GM18870 (cell line): ENCODE results near the gene SLC16A6.
"Not testable (repeated sequence)": the region's sequence is repeated elsewhere in the genome, so short reads cannot be mapped to it uniquely, and the experiment has no call there.

ENCODE experiments used
- ATAC-seq: cut with Tn5 transposase; IDR thresholded peaks from one replicate; pipeline ENCODE4 v1.9.1; 2021; ENCODE audit warnings: moderate library complexity; ENCODE audit not compliant: unreplicated experiment

Gene SLC16A6

GRCh38 chr17:68314916-68315535, 24.1 kb upstream of the SLC16A6 start:
- ATAC-seq: no peak

- no peak for ATAC-seq
These were observed 19.2 kb upstream of the SLC16A6 start for GRCh38 chr17:68310152-68310551.

DNA sequence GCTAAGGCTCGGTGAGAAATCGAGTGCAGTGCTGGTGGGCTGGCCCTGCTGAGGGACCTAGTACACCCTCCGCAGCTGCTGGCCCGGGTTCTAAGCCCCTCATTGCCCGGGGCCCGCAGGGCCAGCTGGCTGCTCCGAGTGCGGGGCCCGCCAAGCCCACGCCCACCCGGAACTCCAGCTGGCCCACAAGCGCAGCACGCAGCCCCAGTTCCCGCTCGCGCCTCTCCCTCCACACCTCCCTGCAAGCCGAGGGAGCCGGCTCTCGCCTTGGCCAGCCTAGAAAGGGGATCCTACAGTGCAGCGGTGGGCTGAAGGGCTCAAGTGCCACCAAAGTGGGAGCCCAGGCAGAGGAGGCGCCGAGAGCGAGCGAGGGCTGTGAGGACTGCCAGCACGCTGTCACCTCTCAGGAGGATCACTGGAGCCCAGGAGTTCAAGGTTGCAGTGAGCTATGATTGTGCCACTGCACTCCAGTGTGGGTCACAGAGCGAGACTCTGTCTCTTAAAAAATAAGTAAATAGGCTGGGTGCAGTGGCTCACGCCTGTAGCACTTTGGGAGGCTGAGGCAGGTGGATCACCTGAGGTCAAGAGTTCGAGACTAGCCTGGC, 18.2 kb upstream of the SLC16A6 start:
- not testable (repeated sequence) for ATAC-seq

- not testable (repeated sequence) for ATAC-seq
These were observed 17.6 kb upstream of the SLC16A6 start for GRCh38 chr17:68308486-68308885.

GRCh38 chr17:68307443-68307842, 16.5 kb upstream of the SLC16A6 start:
- ATAC-seq: no peak

GRCh38 chr17:68306819-68307218, 15.9 kb upstream of the SLC16A6 start:
- ATAC-seq: no peak

GRCh38 chr17:68305142-68305541, 14.2 kb upstream of the SLC16A6 start:
- no peak for ATAC-seq

DNA sequence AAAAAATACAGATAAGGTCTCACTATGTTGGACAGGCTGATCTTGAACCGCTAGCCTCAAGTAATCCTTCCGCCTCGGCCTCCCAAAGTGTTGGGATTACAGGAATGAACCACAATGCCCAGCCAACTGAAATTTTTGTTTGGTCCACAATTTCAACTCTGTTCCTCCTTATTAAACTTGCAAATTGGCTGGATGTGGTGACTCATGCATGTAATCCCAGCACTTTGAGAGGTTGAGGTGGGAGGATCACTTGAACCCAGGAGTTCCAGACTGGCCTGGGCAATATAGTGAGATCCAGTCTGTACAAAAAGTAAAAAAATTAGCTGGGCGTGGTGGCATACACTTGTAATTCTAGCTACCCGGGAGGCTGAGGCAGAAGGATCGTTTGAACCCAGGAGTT, 13.8 kb upstream of the SLC16A6 start:
- no peak for ATAC-seq

- ATAC-seq: no peak
These were observed 11.7 kb upstream of the SLC16A6 start for GRCh38 chr17:68302666-68303065.

- ATAC-seq: no peak
These were observed 11.2 kb upstream of the SLC16A6 start for GRCh38 chr17:68302066-68302564.

DNA sequence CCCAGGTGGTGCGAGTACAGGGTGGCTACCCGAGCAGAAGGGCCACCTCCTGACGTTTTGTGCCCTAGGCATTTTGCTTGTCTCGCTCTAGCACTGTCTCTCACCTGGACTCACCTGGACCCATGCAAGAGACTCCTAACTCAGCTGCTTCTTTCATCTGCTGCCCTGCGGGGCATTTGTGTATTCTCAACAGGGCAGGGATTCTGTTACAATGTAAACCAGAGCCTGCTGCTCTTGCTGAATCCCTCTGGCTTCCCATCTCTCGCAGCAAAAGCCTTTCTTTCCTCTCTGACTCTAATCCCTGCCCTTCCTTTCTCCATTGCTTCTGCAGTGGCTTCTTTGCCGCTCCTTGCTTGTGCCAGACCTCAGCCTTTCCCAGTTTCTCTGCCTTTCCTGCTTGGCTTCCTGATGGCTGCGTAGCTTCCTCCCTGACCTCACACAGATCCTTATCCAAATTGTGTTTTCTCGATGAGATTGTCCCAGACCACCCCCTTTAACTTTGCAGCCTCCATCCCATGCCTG, 10.6 kb upstream of the SLC16A6 start:
- ATAC-seq: no peak

DNA sequence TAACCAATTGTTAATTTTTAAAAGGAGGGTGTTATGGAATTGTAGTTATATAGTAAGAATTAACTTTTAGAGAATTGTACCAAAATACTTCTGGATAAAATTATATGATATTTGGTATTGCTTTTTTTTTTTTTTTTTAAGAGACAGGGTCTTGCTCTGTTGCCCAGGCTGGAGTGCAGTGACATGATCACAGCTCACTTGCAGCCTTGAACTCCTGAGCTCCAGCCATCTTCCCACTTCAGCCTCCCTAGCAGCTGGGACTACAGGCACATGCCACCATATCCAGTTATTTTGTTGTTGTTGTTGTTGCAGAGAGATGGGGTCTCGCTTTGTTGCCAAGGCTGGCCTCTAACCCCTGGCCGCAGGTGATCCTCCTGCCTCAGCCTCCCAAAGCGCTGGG, 8.9 kb upstream of the SLC16A6 start:
- no peak for ATAC-seq

DNA sequence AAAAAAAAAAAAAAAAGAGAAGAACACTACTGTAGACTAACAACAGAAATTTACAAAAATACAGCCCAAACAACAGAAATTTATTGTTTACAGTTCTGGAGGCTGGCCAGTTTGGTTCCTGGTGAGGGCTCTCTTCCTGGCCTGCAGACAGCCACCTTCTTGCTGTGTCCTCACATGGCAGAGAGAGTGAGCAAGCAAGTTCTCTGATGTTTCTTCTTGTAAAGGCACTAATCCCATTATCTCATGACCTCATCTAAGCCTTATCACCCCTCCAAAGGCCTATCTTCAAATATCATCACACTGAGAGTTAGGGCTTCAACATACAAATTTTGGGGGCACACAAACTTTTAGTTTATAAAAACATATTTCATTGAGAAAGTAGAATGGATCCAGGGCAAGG, 7.7 kb upstream of the SLC16A6 start:
- no peak for ATAC-seq

DNA sequence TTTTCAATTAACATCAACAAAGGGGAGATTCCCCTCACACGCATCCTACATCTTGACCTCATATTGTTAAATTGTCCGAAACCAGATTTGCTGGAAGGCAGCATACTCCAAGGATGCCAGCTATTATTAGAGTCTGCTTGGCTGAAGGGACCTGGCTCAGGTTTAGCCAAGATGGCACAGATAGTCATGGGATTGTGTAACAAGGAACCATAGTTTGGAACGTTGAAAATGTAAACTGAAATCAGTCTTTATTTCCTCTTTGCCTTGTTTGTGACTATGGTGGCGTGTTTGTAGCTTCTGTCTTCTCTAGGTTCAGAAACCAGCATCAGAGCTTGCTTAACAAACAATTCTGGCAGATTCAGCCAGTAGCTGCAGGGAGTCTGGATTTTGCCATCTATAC, 6.3 kb upstream of the SLC16A6 start:
- ATAC-seq: no peak

DNA sequence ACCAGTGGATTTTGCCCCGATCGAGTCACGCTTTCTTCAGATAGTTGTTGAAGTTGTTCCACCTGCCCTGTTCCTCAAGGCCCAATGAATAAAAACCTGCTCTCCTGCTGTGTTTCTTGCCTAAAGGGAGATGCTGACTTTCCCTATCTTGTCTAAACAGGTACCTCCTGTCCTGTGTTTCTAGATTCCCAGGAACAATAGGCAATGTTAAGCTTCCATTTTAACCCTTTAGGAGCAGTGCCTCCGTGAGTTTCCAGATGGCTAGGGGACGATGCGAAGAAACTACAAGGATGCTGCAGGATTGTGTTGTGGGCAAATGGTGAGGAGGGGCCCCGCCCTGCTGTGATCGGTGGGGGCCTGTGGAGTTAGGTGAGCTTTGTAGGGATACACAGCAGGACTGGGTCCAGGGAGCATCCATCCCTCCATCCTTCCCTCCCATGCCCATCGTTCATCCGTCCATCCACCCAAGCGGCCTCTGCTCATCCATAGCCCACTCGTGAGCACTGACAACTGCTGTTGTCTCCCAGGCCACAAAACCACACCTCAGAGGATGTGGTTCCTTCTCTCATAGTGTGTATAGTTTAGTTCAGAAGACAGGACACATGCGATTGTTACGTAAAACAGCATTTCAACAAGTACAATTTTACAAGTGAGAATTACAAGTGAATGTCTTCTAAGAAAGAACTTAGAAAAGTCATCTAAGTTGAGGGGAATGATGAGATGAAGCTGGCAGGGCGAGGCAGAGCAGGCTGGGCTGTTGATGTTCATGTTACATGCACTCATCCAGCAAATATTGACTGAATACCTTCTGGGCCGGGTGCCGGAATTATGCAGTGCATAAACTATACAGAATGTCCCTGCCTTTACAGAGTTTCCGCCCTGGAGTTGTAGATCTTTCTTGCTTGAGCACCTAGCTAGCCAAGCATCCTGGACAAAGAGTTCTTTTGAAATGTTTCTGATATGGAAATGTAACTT, 5.6 kb upstream of the SLC16A6 start:
- no peak for ATAC-seq

DNA sequence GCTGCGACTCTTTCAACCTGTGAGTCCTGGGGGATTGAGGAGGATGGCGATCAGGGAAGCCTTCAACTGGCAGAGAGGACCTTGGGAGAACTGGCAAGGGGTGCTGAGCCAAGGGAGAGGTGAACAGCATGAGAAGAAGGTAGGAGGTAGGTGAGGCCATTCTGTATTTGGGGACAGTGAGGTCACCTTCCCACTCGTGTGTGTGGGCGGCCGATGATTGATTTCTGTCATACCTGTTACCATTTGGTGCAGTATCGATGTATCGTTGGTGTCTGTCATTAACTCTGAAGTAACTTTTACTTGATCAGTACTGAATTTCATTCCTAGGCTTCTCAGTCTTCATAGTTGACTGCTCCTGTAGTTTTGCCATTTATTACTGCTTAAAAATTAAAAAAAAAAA, 4.2 kb upstream of the SLC16A6 start:
- no peak for ATAC-seq

- no peak for ATAC-seq
These were observed 3.7 kb upstream of the SLC16A6 start for GRCh38 chr17:68294617-68295016.

DNA sequence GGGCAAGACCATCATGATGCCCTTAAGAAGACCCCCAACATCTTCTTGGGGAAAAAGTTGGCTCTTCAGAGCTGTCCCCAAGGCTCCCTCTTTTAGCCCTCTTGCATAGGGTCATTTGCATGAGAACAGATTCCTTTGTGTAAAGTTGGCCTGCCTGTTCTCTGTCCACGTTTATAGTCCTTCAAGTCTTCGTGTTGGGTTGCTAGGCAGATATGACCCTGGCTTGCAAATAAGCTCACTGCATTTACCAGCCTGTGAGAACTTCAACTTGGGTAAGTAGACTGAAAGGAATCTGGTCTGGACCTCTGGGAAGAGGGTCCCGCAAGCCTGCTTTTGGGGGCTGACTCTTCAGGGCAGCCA, 3.2 kb upstream of the SLC16A6 start:
- no peak for ATAC-seq

- no peak for ATAC-seq
These were observed 2.7 kb upstream of the SLC16A6 start for GRCh38 chr17:68293490-68294195.

DNA sequence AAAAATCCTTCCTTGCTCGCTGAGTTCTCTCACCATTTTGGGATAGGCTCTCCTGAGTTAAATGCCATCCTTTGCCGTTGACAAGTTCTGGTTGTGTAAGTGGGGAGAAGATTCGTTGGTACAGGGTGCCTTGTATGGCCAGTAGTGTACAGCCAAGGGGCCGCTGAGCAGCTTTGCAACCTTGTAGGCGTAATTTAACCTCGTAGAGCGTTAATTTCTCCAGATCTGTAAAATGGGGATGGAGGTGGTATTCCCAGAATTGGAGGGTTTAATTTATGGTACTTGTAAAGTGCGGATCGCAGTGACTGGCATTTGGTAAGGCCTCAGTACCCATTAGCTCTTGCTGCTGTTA, 1.7 kb upstream of the SLC16A6 start:
- ATAC-seq: no peak
